Naive B cell (primary cell): ENCODE data around the gene PTTG1IP2. TPM values are rescaled to one million over a fixed set of nuclear protein-coding genes. Genes with fewer than 3 reads are reported as not detected.
A peak's percentile ranks its signal among the peaks of the same experiment; 100 is the strongest.

Experiments
- ATAC-seq, 2 donors: fragments of 150-1000 bp; cut with Tn5 transposase; 2 replicates each; pipeline ENCODE4 v1.10.0; 2021; ENCODE audit warnings: low read depth in 2 of 2, mild to moderate bottlenecking in 2 of 2, moderate library complexity in 2 of 2
- DNase-seq: peaks from one replicate; pipeline ENCODE4 v3.0.0; 2022
- H3K27ac Mint-ChIP-seq, 6 donors: one replicate each; pipeline ENCODE4 v1.8.0; 2020 to 2022; ENCODE audit warnings: mild to moderate bottlenecking in 6 of 6, mixed read lengths in 6 of 6, moderate library complexity in 5 of 6, inconsistent platforms in 2 of 6
- H3K27me3 Mint-ChIP-seq, 3 donors: one replicate each; pipeline ENCODE4 v1.8.0; 2021 to 2022; ENCODE audit warnings: mixed read lengths in 3 of 3, mild to moderate bottlenecking in 1 of 3
- H3K36me3 Mint-ChIP-seq, 2 donors: one replicate each; pipeline ENCODE4 v1.8.0; 2020 to 2022; ENCODE audit warnings: mixed read lengths in 2 of 2, inconsistent platforms in 1 of 2, mild to moderate bottlenecking in 1 of 2
- H3K4me1 Mint-ChIP-seq, 3 donors: one replicate each; pipeline ENCODE4 v1.8.0; 2020 to 2022; ENCODE audit warnings: mixed read lengths in 3 of 3, inconsistent platforms in 1 of 3, mild to moderate bottlenecking in 1 of 3, moderate library complexity in 1 of 3
- H3K4me3 Mint-ChIP-seq, 8 donors: one replicate each; pipeline ENCODE4 v1.8.0; 2020 to 2022; ENCODE audit warnings: mild to moderate bottlenecking in 8 of 8, mixed read lengths in 8 of 8, moderate library complexity in 8 of 8, inconsistent platforms in 2 of 8
- H3K9me3 Mint-ChIP-seq, 7 donors: one replicate each; pipeline ENCODE4 v1.8.0; 2020 to 2022; ENCODE audit warnings: mixed read lengths in 7 of 7, mild to moderate bottlenecking in 5 of 7, inconsistent platforms in 2 of 7, moderate library complexity in 1 of 7
- polyA plus RNA-seq, 6 donors: library from polyadenylated mRNA; unstranded; fragments of 300-500 nt; fragmentation: Illumina TruSeq; gene quantifications; one replicate each; pipeline ENCODE4 v1.2.3, GENCODE V29; 2021; ENCODE audit warnings: low read depth in 6 of 6

The PTTG1IP2 gene
- polyA plus RNA-seq, 6 donors from 2014 or later: not detected

GRCh38 chr7:90540406-90540805 lies 71.0 kb downstream of the PTTG1IP2 start:
- peak overlapping the region in 1 of 8 donors; percentile 5 for H3K4me3 Mint-ChIP-seq
- H3K27ac Mint-ChIP-seq: no peak overlapping the region
- H3K36me3 Mint-ChIP-seq: no peaks in the 10 kb centered on the region
- DNase-seq: no peak
- peaks cover 7 to 16% (median 15%) of the 10 kb centered on the region in 3 donors for H3K4me1 Mint-ChIP-seq
- no peak for ATAC-seq
- H3K27me3 Mint-ChIP-seq: peaks cover 0 to 9% (median 5%) of the 10 kb centered on the region in 3 donors
- H3K9me3 Mint-ChIP-seq: no peaks in the 10 kb centered on the region

GRCh38 chr7:90551036-90551435 lies 81.6 kb downstream of the PTTG1IP2 start:
- no peak overlapping the region for H3K4me3 Mint-ChIP-seq
- peaks cover 0 to 4% (median 0%) of the 10 kb centered on the region in 3 donors for H3K27me3 Mint-ChIP-seq
- ATAC-seq (no peak), DNase-seq (no peak)
- H3K27ac Mint-ChIP-seq: no peak overlapping the region
- peaks cover 0 to 2% (median 0%) of the 10 kb centered on the region in 7 donors for H3K9me3 Mint-ChIP-seq
- H3K4me1 Mint-ChIP-seq: peaks cover 12 to 18% (median 14%) of the 10 kb centered on the region in 3 donors
- no peaks in the 10 kb centered on the region for H3K36me3 Mint-ChIP-seq

- peak; percentile 61 to 71 for ATAC-seq
These were observed 83.1 kb downstream of the PTTG1IP2 start for GRCh38 chr7:90552521-90552920.

GRCh38 chr7:90560730-90561129 lies 91.3 kb downstream of the PTTG1IP2 start:
- Mint-ChIP-seq H3K9me3 (peaks cover 0 to 2% (median 0%) of the 10 kb centered on the region in 7 donors), H3K36me3 (no peaks in the 10 kb centered on the region), H3K27ac (no peak overlapping the region), H3K4me1 (no peaks in the 10 kb centered on the region), H3K27me3 (no peaks in the 10 kb centered on the region), H3K4me3 (no peak overlapping the region)
- no peak for ATAC-seq
- DNase-seq: no peak

More at GRCh38 chr7:90552521-90552920, 83.1 kb downstream of the PTTG1IP2 start:
- peak; percentile 18 for DNase-seq
- Mint-ChIP-seq H3K4me1 (peaks cover 4 to 10% (median 8%) of the 10 kb centered on the region in 3 donors), H3K27me3 (peaks cover 0 to 4% (median 0%) of the 10 kb centered on the region in 3 donors), H3K4me3 (no peak overlapping the region), H3K9me3 (no peaks in the 10 kb centered on the region), H3K27ac (no peak overlapping the region), H3K36me3 (no peaks in the 10 kb centered on the region)

Other genes starting within 250 kb of the PTTG1IP2 start
- not detected for gene CFAP69, start 224.5 kb upstream of the PTTG1IP2 start, polyA plus RNA-seq
- not detected for gene FAM237B, start 148.3 kb upstream of the PTTG1IP2 start, polyA plus RNA-seq
- 10 to 100 TPM; 33.2 to 53.2 (median 47.9) TPM for gene GTPBP10, start 122.9 kb upstream of the PTTG1IP2 start, polyA plus RNA-seq
- gene CLDN12, start 66.2 kb upstream of the PTTG1IP2 start, polyA plus RNA-seq: 1 to 10 TPM in 1 of 6 donors, under 1 TPM in 4, not detected in 1; 0.35 to 1.5 (median 0.60) TPM
- 10 to 100 TPM; 22.8 to 55.5 (median 42.3) TPM for gene CDK14, start 126.7 kb downstream of the PTTG1IP2 start, polyA plus RNA-seq